Vagina (tissue), 2 donors: ENCODE data around the gene DNAJC13.

ENCODE experiments used
- CTCF ChIP-seq, 3 experiments: fragments of 450-650 bp in 2 of 3; fragments of 200-600 bp in 1 of 3; sonication (generic) in 1 of 3; IDR thresholded peaks; one replicate each; pipeline ENCODE4 v1.5.1; 2017 to 2019; ENCODE audit warnings: antibody characterized with exemption in 3 of 3, mild to moderate bottlenecking in 2 of 3, moderate library complexity in 2 of 3
- POLR2AphosphoS5 ChIP-seq, 2 donors: sonication (generic); formaldehyde crosslinking; IDR thresholded peaks; one replicate each; pipeline ENCODE4 v1.9.0; 2017; ENCODE audit warnings: antibody characterized with exemption in 2 of 2, mild to moderate bottlenecking in 2 of 2, low read depth in 1 of 2; ENCODE audit not compliant: insufficient read depth in 1 of 2

- no peak for TF ChIP-seq CTCF (IDR thresholded peaks at IDR 0.05)
- TF ChIP-seq POLR2AphosphoS5 (IDR thresholded peaks at IDR 0.05; ENCODE audit: insufficient read depth in 1 of 2, low read depth in 1 of 2): no peak
Observed at GRCh38 chr3:132522353-132522752, 105.1 kb downstream of the DNAJC13 start.
